PC-3 (cell line): Measurements from ENCODE around the gene DYNLT4.
"Not testable (repeated sequence)": the region's sequence is repeated elsewhere in the genome, so short reads cannot be mapped to it uniquely, and the experiment has no call there.

Experiments used
- CTCF ChIP-seq: fragments of 300-600 bp; sonication (generic); conservative IDR thresholded peaks from 2 replicates; pipeline ENCODE4 v1.5.1; 2017; ENCODE audit warnings: antibody characterized with exemption, low read depth, mild to moderate bottlenecking, low read length
- EZH2 ChIP-seq: fragments of 300-600 bp; sonication (generic); IDR thresholded peaks from one replicate; pipeline ENCODE4 v1.6.1; 2017; ENCODE audit warnings: antibody characterized with exemption, mild to moderate bottlenecking, low read length; ENCODE audit not compliant: unreplicated experiment
- EZH2phosphoT487 ChIP-seq: fragments of 300-600 bp; sonication (generic); IDR thresholded peaks from 2 replicates; pipeline ENCODE4 v1.6.1; 2018; ENCODE audit warnings: mild to moderate bottlenecking, antibody characterized with exemption, low read length, borderline replicate concordance

DNA sequence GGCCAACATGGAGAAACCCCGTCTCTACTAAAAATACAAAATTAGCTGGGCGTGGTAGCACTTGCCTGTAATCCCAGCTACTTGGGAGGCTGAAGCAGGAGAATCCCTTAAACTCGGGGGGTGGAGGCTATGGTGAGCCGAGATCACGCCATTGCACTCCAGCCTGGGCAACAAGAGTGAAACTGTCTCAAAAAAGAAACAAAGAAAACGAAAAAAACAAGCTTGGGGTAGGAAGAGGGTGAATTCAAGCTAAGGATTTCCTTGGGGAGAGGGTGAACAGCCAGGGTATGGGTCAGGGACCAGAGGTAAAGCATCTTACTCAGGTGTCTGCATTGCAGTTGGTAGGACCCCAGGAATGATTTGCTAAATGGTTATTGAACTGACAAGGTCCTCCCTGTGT, 40.7 kb downstream of the DYNLT4 start:
- TF ChIP-seq CTCF, EZH2, EZH2phosphoT487: not testable (repeated sequence)
